Measurements from ENCODE around the gene RTN4RL1.

DNA sequence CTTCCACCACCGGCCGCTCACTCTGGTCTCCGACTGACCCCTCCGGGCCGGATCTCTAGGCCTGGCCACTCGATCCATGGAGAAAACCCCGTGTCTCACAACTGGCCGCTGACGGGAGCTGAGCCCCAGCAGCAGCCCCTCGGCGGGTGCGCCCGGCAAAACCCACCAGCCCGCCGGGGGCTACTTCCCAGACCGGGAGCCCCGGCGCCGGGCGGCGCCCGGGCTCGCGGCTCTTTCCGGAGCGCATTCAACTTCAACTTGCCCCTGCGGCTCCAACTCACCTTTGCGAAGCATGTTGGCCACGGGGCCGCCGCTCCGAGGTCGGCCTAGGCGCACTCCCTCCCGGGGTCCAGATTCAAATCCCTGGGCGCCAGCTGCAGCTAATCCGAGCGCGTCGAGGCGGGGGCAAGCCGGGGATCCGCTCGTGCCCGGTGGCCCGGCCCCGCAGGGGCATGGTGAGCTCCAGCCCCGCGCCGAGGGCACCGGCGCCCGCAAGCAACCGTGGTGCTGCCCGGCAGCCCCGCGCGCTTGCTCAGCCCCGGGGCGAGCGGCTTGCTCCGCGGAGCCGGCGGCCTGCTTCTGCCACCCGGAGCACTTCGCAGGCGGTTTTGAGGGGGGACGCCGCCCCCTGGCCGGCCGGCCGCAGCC is 438 bp downstream of the RTN4RL1 start:
- TF ChIP-seq, protein P1, sequence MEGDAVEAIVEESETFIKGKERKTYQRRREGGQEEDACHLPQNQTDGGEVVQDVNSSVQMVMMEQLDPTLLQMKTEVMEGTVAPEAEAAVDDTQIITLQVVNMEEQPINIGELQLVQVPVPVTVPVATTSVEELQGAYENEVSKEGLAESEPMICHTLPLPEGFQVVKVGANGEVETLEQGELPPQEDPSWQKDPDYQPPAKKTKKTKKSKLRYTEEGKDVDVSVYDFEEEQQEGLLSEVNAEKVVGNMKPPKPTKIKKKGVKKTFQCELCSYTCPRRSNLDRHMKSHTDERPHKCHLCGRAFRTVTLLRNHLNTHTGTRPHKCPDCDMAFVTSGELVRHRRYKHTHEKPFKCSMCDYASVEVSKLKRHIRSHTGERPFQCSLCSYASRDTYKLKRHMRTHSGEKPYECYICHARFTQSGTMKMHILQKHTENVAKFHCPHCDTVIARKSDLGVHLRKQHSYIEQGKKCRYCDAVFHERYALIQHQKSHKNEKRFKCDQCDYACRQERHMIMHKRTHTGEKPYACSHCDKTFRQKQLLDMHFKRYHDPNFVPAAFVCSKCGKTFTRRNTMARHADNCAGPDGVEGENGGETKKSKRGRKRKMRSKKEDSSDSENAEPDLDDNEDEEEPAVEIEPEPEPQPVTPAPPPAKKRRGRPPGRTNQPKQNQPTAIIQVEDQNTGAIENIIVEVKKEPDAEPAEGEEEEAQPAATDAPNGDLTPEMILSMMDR (conservative IDR thresholded peaks at IDR 0.05; ENCODE audit: low read length) = no peak
- TF ChIP-seq EZH2phosphoT487 (IDR thresholded peaks at IDR 0.05; ENCODE audit: borderline replicate concordance) = no peak

Data from Loucy (cell line).